Smooth muscle cell (in vitro differentiated cells): ENCODE measurements around the gene COIL. TPM values are rescaled to one million over a fixed set of nuclear protein-coding genes. Genes with fewer than 3 reads are reported as not detected.

Experiments
- DNase-seq: peaks from one replicate; lab custom pipeline; 2025; ENCODE audit not compliant: unreplicated experiment; lab: John Stamatoyannopoulos, UW
- H2AFZ ChIP-seq: fragments of 200-600 bp; sonication (generic); 2 replicates; pipeline ENCODE4 v1.6.0; 2016; ENCODE audit warnings: antibody characterized with exemption, low read depth, mild to moderate bottlenecking
- H3F3A ChIP-seq: fragments of 200-600 bp; sonication (generic); 2 replicates; pipeline ENCODE4 v1.6.0; 2017; ENCODE audit warnings: antibody characterized with exemption, low read depth
- H3K27ac ChIP-seq: fragments of 200-600 bp; sonication (generic); 2 replicates; pipeline ENCODE4 v1.5.1; 2016; ENCODE audit warnings: low read depth, mild to moderate bottlenecking
- H3K27me3 ChIP-seq: fragments of 200-600 bp; sonication (generic); 2 replicates; pipeline ENCODE4 v1.6.1; 2016; ENCODE audit warnings: low read depth, mild to moderate bottlenecking
- H3K36me3 ChIP-seq: fragments of 200-600 bp; sonication (generic); 2 replicates; pipeline ENCODE4 v1.5.1; 2016; ENCODE audit warnings: low read depth
- H3K4me1 ChIP-seq: fragments of 200-600 bp; sonication (generic); 2 replicates; pipeline ENCODE4 v1.5.1; 2016; ENCODE audit warnings: low read depth
- H3K4me2 ChIP-seq: fragments of 200-600 bp; sonication (generic); 2 replicates; pipeline ENCODE4 v1.6.0; 2016; ENCODE audit warnings: mild to moderate bottlenecking
- H3K4me3 ChIP-seq: fragments of 200-600 bp; sonication (generic); 2 replicates; pipeline ENCODE4 v1.5.1; 2016; ENCODE audit warnings: mild to moderate bottlenecking
- H3K79me2 ChIP-seq: fragments of 200-600 bp; sonication (generic); 2 replicates; pipeline ENCODE4 v1.6.0; 2016; ENCODE audit warnings: low read depth, mild to moderate bottlenecking
- H3K9ac ChIP-seq: fragments of 200-600 bp; sonication (generic); 2 replicates; pipeline ENCODE4 v1.6.0; 2016; ENCODE audit warnings: low read depth
- H3K9me3 ChIP-seq: fragments of 200-600 bp; sonication (generic); replicated peaks from 2 replicates; pipeline ENCODE4 v1.5.1; 2016; ENCODE audit warnings: low read depth
- H4K20me1 ChIP-seq: fragments of 200-600 bp; sonication (generic); 2 replicates; pipeline ENCODE4 v1.6.0; 2016; ENCODE audit warnings: low read depth
- CTCF ChIP-seq: fragments of 200-600 bp; sonication (generic); IDR thresholded peaks from 2 replicates; pipeline ENCODE4 v1.5.1; 2017; ENCODE audit warnings: borderline replicate concordance, mild to moderate bottlenecking, antibody characterized with exemption; ENCODE audit not compliant: insufficient read depth, poor library complexity, severe bottlenecking
- WGBS: methylation state at CpG from one replicate; pipeline ENCODE4 v1.1.7; 2016; ENCODE audit warnings: low lambda C conversion rate; 5-methylcytosine and 5-hydroxymethylcytosine counted together
- polyA plus RNA-seq: library from polyadenylated mRNA; unstranded; fragments of >200 nt; fragmentation: Nextera tagmentation; extraction: Ambion mirVana; gene quantifications from 2 replicates; pipeline ENCODE4 v1.2.1, GENCODE V29; 2016
- total RNA-seq: library from RNA; depleted of rRNA; stranded (reverse); fragments of >200 nt; gene quantifications from 2 replicates; pipeline ENCODE4 v1.2.3, GENCODE V29; 2014

The COIL gene
- total and polyA plus RNA-seq, 2 experiments from 2014 or later = 15.5 to 30.3 TPM

- WGBS = 97% methylated on average over 2 of the region's 2 CpGs
These were observed 23.2 kb downstream of the COIL start for GRCh38 chr17:56937687-56938086.

GRCh38 chr17:56936697-56937322, 24.0 kb downstream of the COIL start:
- Histone ChIP-seq H3K79me2 (no peaks in the 10 kb centered on the region), H3K4me3 (no peak overlapping the region), H4K20me1 (no peaks in the 10 kb centered on the region), H3F3A (no peaks in the 10 kb centered on the region), H3K4me2 (no peak overlapping the region), H3K27ac (no peak overlapping the region), H2AFZ (no peak overlapping the region), H3K4me1 (no peaks in the 10 kb centered on the region), H3K9ac (no peak overlapping the region), H3K36me3 (no peaks in the 10 kb centered on the region), H3K27me3 (no peaks in the 10 kb centered on the region), H3K9me3 (no peaks in the 10 kb centered on the region)
- no peak for TF ChIP-seq CTCF
- 80% methylated on average over 6 of the region's 6 CpGs for WGBS
- no peak for DNase-seq

More at GRCh38 chr17:56937687-56938086, 23.2 kb downstream of the COIL start:
- Histone ChIP-seq H3K9ac (no peak overlapping the region), H3F3A (no peaks in the 10 kb centered on the region), H4K20me1 (no peaks in the 10 kb centered on the region), H3K4me3 (no peak overlapping the region), H3K4me1 (no peaks in the 10 kb centered on the region), H3K79me2 (no peaks in the 10 kb centered on the region), H3K36me3 (no peaks in the 10 kb centered on the region), H3K4me2 (no peak overlapping the region), H3K27me3 (no peaks in the 10 kb centered on the region), H3K27ac (no peak overlapping the region), H3K9me3 (no peaks in the 10 kb centered on the region), H2AFZ (no peak overlapping the region)
- DNase-seq = no peak
- no peak for TF ChIP-seq CTCF

GRCh38 chr17:56935461-56935860, 25.4 kb downstream of the COIL start:
- H3K27ac ChIP-seq = no peak overlapping the region
- no peaks in the 10 kb centered on the region for H3K79me2 ChIP-seq
- H3K27me3 ChIP-seq = no peaks in the 10 kb centered on the region
- no peaks in the 10 kb centered on the region for H3K4me1 ChIP-seq
- no peaks in the 10 kb centered on the region for H3K9me3 ChIP-seq
- no peak overlapping the region for H3K4me3 ChIP-seq
- H3F3A ChIP-seq = no peaks in the 10 kb centered on the region
- H3K4me2 ChIP-seq = no peak overlapping the region
- no peaks in the 10 kb centered on the region for H4K20me1 ChIP-seq
- no peak for DNase-seq
- H3K9ac ChIP-seq = no peak overlapping the region
- 96% methylated on average over 3 of the region's 3 CpGs for WGBS
- no peak overlapping the region for H2AFZ ChIP-seq
- no peaks in the 10 kb centered on the region for H3K36me3 ChIP-seq
- no peak for TF ChIP-seq CTCF

GRCh38 chr17:56934280-56934679, 26.6 kb downstream of the COIL start:
- DNase-seq = no peak
- H3K9ac ChIP-seq = no peak overlapping the region
- no peak overlapping the region for H2AFZ ChIP-seq
- H3K4me1 ChIP-seq = no peaks in the 10 kb centered on the region
- WGBS = 94% methylated on average over 4 of the region's 4 CpGs
- peaks cover 4% of the 10 kb centered on the region for H3K36me3 ChIP-seq
- H3F3A ChIP-seq = no peaks in the 10 kb centered on the region
- no peaks in the 10 kb centered on the region for H4K20me1 ChIP-seq
- TF ChIP-seq CTCF = no peak
- H3K4me3 ChIP-seq = no peak overlapping the region
- H3K9me3 ChIP-seq = peaks cover under 1% of the 10 kb centered on the region
- no peak overlapping the region for H3K27ac ChIP-seq
- no peak overlapping the region for H3K4me2 ChIP-seq
- H3K79me2 ChIP-seq = no peaks in the 10 kb centered on the region
- no peaks in the 10 kb centered on the region for H3K27me3 ChIP-seq
